Neural cell (in vitro differentiated cells): ENCODE results near the gene DAAM2. TPM values are rescaled to one million over a fixed set of nuclear protein-coding genes. Genes with fewer than 3 reads are reported as not detected.

ENCODE experiments used
- H2AFZ ChIP-seq: fragments of 200-600, 300-800 bp; sonication (generic), shearing (Covaris generic); 2 replicates; pipeline ENCODE4 v1.6.0; 2014; ENCODE audit warnings: low read depth, mild to moderate bottlenecking, antibody characterized with exemption, low read length, moderate library complexity
- H3F3A ChIP-seq: fragments of 200-600 bp; shearing (Covaris generic); 2 replicates; pipeline ENCODE4 v1.6.1; 2016; ENCODE audit warnings: mild to moderate bottlenecking, moderate library complexity, mixed read lengths, antibody characterized with exemption, low read length; ENCODE audit not compliant: insufficient read depth, poor library complexity, severe bottlenecking
- H3K27ac ChIP-seq: fragments of 200-600, 300-800 bp; sonication (generic), shearing (Covaris generic); 2 replicates; pipeline ENCODE4 v1.5.1; 2014; ENCODE audit warnings: mild to moderate bottlenecking, low read length, moderate library complexity
- H3K27me3 ChIP-seq: fragments of 300-800, 200-600 bp; sonication (generic), shearing (Covaris generic); 2 replicates; pipeline ENCODE4 v1.6.0; 2014; ENCODE audit warnings: mild to moderate bottlenecking, low read depth, low read length, moderate library complexity; ENCODE audit not compliant: insufficient read depth
- H3K36me3 ChIP-seq: fragments of 300-800, 200-600 bp; sonication (generic), shearing (Covaris generic); 2 replicates; pipeline ENCODE4 v1.5.1; 2014; ENCODE audit warnings: mild to moderate bottlenecking, antibody characterized with exemption, low read length, moderate library complexity; ENCODE audit not compliant: insufficient read depth
- H3K4me2 ChIP-seq: fragments of 300-800, 200-600 bp; sonication (generic), shearing (Covaris generic); 2 replicates; pipeline ENCODE4 v1.6.0; 2014; ENCODE audit warnings: mild to moderate bottlenecking, low read length
- H3K4me3 ChIP-seq: fragments of 300-800, 200-600 bp; sonication (generic), shearing (Covaris generic); 2 replicates; pipeline ENCODE4 v1.5.1; 2014; ENCODE audit warnings: mild to moderate bottlenecking, low read length, moderate library complexity
- H3K79me2 ChIP-seq: fragments of 200-600 bp; shearing (Covaris generic); replicated peaks from 2 replicates; pipeline ENCODE4 v1.6.0; 2014; ENCODE audit warnings: mild to moderate bottlenecking, low read length, moderate library complexity; ENCODE audit not compliant: insufficient read depth
- H3K9ac ChIP-seq: fragments of 300-800, 200-600 bp; sonication (generic), shearing (Covaris generic); 2 replicates; pipeline ENCODE4 v1.6.1; 2016; ENCODE audit warnings: mild to moderate bottlenecking, low read length, mixed read lengths
- H3K9me2 ChIP-seq: fragments of 200-600 bp; shearing (Covaris generic); 2 replicates; pipeline ENCODE4 v1.6.1; 2016; ENCODE audit warnings: mild to moderate bottlenecking, low read length, mixed read lengths; ENCODE audit not compliant: insufficient read depth
- H3K9me3 ChIP-seq: fragments of 200-600, 300-800 bp; sonication (generic), shearing (Covaris generic); 2 replicates; pipeline ENCODE4 v1.6.1; 2016; ENCODE audit warnings: mild to moderate bottlenecking, mixed run types, low read length, moderate library complexity, mixed read lengths
- H4K20me1 ChIP-seq: fragments of 200-600 bp; shearing (Covaris generic); 2 replicates; pipeline ENCODE4 v1.6.1; 2016; ENCODE audit warnings: mild to moderate bottlenecking, mixed run types; ENCODE audit not compliant: insufficient read depth
- CTCF ChIP-seq: fragments of 450-650 bp; IDR thresholded peaks from 2 replicates; pipeline ENCODE4 v1.5.1; 2014; ENCODE audit warnings: antibody characterized with exemption, mild to moderate bottlenecking, moderate library complexity; ENCODE audit not compliant: poor library complexity, severe bottlenecking
- EP300 ChIP-seq: fragments of 450-650 bp; conservative IDR thresholded peaks from 2 replicates; pipeline ENCODE4 v1.6.1; 2014; ENCODE audit warnings: antibody characterized with exemption, mild to moderate bottlenecking, moderate library complexity; ENCODE audit not compliant: poor library complexity, severe bottlenecking
- EZH2 ChIP-seq: fragments of 200-600, 300-800 bp; shearing (Covaris generic), sonication (generic); IDR thresholded peaks from 2 replicates; pipeline ENCODE4 v1.6.1; 2014; ENCODE audit warnings: antibody characterized with exemption, low read length, borderline replicate concordance, mild to moderate bottlenecking; ENCODE audit not compliant: insufficient read depth, poor library complexity, severe bottlenecking
- MXI1 ChIP-seq: fragments of 450-650 bp; conservative IDR thresholded peaks from 2 replicates; pipeline ENCODE4 v1.6.1; 2014; ENCODE audit warnings: antibody characterized with exemption, mild to moderate bottlenecking; ENCODE audit not compliant: poor library complexity, severe bottlenecking
- POLR2AphosphoS5 ChIP-seq: IDR thresholded peaks from 2 replicates; pipeline ENCODE4 v1.6.1; 2012
- RAD21 ChIP-seq: fragments of 450-650 bp; conservative IDR thresholded peaks from 2 replicates; pipeline ENCODE4 v1.6.1; 2014; ENCODE audit warnings: antibody characterized with exemption, mild to moderate bottlenecking, moderate library complexity
- REST ChIP-seq: IDR thresholded peaks from 2 replicates; pipeline ENCODE4 v1.6.1; 2012; ENCODE audit warnings: borderline replicate concordance
- SMC3 ChIP-seq: fragments of 450-650 bp; conservative IDR thresholded peaks from 2 replicates; pipeline ENCODE4 v1.6.1; 2014; ENCODE audit warnings: antibody characterized with exemption, mild to moderate bottlenecking, moderate library complexity; ENCODE audit not compliant: poor library complexity
- TAF1 ChIP-seq: IDR thresholded peaks from 2 replicates; pipeline ENCODE4 v1.6.1; 2012; ENCODE audit warnings: low read depth
- polyA plus RNA-seq: library from polyadenylated mRNA; depleted of rRNA; stranded (reverse); fragments of >200 nt; gene quantifications from 2 replicates; pipeline ENCODE4 v1.2.3, GENCODE V29; 2014

The DAAM2 gene
- polyA plus RNA-seq, 1 donor from 2014 or later: 1.2 TPM

GRCh38 chr6:39911513-39912125 lies 119.4 kb downstream of the DAAM2 start:
- no peak overlapping the region for H3K4me2 ChIP-seq
- no peaks in the 10 kb centered on the region for H3F3A ChIP-seq
- no peak overlapping the region for H3K9ac ChIP-seq
- H4K20me1 ChIP-seq: no peaks in the 10 kb centered on the region
- H3K9me3 ChIP-seq: no peaks in the 10 kb centered on the region
- no peak overlapping the region for H3K27ac ChIP-seq
- no peak overlapping the region for H3K4me3 ChIP-seq
- H3K27me3 ChIP-seq: no peaks in the 10 kb centered on the region
- H3K9me2 ChIP-seq: no peaks in the 10 kb centered on the region
- no peak overlapping the region for H2AFZ ChIP-seq
- TF ChIP-seq MXI1 (no peak), SMC3 (no peak), REST (no peak), EP300 (no peak), POLR2AphosphoS5 (no peak), RAD21 (no peak), EZH2 (no peak), CTCF (no peak)
- no peaks in the 10 kb centered on the region for H3K79me2 ChIP-seq
- no peaks in the 10 kb centered on the region for H3K36me3 ChIP-seq

GRCh38 chr6:39912446-39912845 lies 120.3 kb downstream of the DAAM2 start:
- Histone ChIP-seq H3K4me3 (no peak overlapping the region), H3K4me2 (no peak overlapping the region), H3K79me2 (no peaks in the 10 kb centered on the region), H3F3A (no peaks in the 10 kb centered on the region), H3K36me3 (no peaks in the 10 kb centered on the region), H3K9me2 (no peaks in the 10 kb centered on the region), H2AFZ (no peak overlapping the region), H3K27me3 (no peaks in the 10 kb centered on the region), H4K20me1 (no peaks in the 10 kb centered on the region), H3K9me3 (no peaks in the 10 kb centered on the region), H3K9ac (no peak overlapping the region), H3K27ac (no peak overlapping the region)
- no peak for TF ChIP-seq EZH2
- no peak for TF ChIP-seq RAD21
- no peak for TF ChIP-seq TAF1
- TF ChIP-seq CTCF: no peak
- TF ChIP-seq MXI1: no peak
- TF ChIP-seq EP300: no peak
- no peak for TF ChIP-seq POLR2AphosphoS5
- TF ChIP-seq REST: no peak
- no peak for TF ChIP-seq SMC3
